HPDE6-E6E7 (cell line): ENCODE measurements around the gene TIPARP.
A peak's percentile ranks its signal among the peaks of the same experiment; 100 is the strongest.
"Not testable (repeated sequence)": the region's sequence is repeated elsewhere in the genome, so short reads cannot be mapped to it uniquely, and the experiment has no call there.

Source experiments
- DNase-seq: peaks from one replicate; pipeline ENCODE4 v3.0.0; 2011; ENCODE audit warnings: missing footprints; ENCODE audit errors: extremely low spot score

TIPARP gene

GRCh38 chr3:156649681-156650080 is 24.7 kb upstream of the TIPARP start:
- no peak for DNase-seq

DNA sequence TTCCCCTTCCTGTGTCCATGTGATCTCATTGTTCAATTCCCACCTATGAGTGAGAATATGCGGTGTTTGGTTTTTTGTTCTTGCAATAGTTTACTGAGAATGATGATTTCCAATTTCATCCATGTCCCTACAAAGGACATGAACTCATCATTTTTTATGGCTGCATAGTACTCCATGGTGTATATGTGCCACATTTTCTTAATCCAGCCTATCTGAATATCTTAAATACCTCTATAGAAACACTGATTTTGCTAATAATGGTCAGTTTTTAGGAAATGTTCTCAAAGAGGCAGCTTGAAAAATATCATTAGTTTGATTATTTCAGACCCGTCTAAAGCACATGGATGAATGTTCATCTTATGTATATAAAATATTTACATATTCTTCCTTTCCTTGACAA is 21.7 kb upstream of the TIPARP start:
- DNase-seq = not testable (repeated sequence)

DNA sequence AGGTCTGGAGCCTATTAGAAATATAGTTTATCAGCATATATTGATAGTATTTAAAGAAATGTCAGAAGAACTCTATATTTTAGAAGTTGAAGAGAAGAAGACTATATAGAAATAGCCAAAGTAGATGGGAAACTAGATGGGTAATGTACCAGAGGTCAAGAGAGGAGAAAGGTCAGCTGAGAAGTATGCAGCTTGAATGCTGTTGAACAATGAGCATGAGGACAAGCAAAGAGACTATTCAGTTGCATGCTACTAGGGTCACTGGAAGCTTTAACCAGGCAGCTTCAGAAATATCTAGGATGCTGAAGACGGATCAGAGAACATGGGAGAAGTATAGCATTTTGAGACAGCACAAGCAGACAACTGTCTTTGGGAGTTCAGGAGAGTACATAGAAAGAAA is 19.6 kb upstream of the TIPARP start:
- DNase-seq = no peak

DNA sequence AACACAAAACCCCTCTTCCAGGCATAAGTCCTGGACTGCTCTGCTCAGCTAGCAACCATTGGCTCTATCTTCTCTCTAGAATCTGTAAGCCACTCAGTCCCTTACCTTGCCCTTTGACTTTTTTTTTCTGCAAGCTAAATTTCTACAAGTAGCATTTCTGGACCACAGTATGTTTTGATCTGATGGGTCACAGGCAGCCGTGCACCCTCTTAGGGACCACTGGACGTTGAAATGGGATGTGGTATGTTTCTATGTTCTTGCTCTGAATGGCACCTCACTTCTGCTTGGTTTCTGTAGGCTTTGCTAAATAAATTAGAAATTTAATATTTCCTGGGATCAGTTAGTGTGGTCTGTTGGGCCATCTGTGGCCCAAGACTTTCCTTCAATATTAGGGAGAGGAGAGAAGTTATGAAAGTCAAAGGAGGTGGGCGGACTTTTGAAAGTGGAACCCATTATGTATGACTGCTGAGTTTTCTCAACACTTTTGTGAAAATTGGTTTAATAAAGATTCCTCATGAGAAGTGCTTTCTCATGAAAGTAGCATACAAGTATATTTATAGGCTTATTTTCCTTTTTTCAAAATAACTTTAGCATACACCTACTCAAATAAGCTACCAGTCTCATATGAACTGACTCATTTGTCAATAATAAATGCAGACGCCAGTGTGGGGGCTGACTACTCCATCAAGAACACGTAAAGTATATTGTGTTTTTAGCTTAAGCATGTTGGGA is 18.4 kb upstream of the TIPARP start:
- DNase-seq = no peak

DNA sequence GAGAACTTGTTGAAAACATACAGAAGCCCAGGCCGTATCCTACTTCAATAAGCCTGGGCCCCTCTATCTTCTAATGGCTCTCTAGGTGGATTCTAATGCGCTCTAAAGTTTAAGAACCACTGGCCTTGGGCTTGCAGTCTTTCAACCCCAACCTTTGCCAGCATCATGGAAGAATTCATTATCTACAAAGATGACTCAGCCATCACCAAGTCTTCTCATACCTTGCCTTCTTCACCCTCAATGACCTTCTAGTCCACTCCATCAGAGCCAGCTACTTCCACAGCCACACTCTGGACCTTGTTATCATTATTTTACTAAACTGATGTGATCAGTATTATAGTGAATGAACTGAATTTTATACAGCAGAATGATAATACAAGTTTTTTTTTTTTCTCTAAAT is 16.9 kb upstream of the TIPARP start:
- DNase-seq = no peak

DNA sequence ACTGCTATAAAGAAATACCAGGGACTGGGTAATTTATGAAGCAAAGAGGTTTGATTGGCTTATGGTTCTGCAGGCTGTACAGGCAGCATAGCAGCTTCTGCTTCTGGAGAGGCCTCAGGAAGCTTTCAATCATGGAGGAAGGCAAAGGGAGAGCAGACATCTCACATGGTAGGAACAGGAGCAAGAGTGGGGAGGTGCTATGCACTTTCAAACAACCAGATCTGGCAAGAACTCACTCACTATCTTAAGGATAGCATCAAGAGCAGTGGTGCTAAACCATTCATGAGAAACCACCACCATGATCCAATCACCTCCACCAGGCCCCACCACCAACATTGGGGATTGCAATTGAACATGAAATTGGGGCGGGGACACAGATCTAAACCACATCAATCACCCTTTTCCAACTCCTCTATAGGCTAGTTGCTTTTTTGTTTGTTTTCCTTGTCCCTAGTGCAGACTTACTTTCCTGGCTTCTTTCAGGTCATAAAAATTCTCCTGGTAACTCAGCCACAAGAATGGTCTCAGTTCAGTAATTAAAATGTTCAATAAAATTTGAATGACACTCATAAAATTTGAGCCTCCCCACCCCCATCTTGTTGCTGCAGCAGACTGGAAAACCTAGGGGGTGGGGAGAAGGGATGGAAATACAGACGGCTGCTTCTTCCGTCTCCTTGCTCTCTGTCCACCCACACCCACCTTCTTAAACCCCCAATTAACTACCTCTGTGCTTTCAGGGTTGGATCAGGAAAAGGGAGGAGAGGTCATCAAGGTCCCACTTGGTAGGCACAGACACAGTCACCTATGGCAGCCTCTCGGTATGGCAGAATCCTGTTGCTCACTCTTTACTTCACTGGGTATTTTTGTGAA is 16.3 kb upstream of the TIPARP start:
- DNase-seq = no peak

- no peak for DNase-seq
These were observed 15.7 kb upstream of the TIPARP start for GRCh38 chr3:156658732-156659090.

- no peak for DNase-seq
These were observed 15.1 kb upstream of the TIPARP start for GRCh38 chr3:156659260-156659659.

DNA sequence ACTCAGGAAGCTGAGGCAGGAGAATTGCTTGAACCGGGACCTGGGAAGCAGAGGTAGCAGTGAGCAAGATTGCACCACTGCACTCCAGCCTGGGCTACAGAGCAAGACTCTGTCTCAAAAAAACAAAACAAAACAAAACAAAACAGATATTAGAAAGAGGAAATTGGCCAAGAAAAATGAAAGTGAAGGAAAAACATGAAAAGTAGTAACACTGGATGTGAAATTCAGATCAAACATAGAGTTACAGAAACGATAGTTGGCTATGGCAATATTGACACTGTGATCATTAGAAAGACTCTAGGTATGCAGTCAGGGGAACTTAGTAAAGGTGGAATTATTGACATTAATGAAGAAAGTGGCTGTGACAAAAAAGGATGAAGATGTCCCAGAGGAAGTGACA is 13.2 kb upstream of the TIPARP start:
- no peak for DNase-seq

GRCh38 chr3:156664011-156664830 is 10.2 kb upstream of the TIPARP start:
- DNase-seq = no peak

GRCh38 chr3:156664831-156665178 is 9.6 kb upstream of the TIPARP start:
- DNase-seq = no peak

DNA sequence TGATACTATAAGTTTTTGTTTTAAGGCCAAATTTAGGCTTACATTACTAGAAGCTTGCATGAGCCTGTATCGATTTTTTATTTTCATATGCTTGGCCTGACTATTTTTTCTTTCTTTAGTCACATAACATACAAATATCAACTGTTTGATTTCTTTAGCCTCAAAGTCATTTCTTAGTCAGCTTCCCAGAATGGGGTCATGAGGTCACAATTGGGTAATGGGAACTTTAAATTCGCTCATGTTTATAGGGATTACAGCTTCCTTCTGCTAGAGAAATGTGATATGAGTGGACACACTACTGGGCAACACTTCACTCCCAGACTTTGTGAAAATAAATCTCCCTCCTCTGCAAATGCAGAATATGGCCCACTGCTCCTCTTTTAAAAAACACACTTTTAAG is 9.1 kb upstream of the TIPARP start:
- DNase-seq = no peak

DNA sequence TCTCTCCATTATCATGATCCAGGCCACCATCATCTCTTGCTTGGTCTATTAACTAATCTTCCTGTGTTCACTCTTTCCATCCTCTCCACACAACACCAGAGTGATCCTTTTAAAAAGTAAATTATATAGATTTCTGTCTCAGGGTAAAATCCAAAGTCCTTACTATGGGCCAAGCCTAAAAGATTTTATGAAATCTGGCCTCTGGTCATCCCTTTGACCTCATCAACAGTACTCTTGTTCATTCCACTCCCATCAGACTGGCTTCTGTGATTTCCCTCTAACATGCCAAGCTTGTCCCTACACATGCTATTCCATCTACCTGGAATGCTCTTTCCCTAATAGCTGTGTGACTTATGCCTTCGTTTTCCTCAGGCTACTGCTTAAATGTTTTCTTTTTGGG is 8.3 kb upstream of the TIPARP start:
- no peak for DNase-seq

DNA sequence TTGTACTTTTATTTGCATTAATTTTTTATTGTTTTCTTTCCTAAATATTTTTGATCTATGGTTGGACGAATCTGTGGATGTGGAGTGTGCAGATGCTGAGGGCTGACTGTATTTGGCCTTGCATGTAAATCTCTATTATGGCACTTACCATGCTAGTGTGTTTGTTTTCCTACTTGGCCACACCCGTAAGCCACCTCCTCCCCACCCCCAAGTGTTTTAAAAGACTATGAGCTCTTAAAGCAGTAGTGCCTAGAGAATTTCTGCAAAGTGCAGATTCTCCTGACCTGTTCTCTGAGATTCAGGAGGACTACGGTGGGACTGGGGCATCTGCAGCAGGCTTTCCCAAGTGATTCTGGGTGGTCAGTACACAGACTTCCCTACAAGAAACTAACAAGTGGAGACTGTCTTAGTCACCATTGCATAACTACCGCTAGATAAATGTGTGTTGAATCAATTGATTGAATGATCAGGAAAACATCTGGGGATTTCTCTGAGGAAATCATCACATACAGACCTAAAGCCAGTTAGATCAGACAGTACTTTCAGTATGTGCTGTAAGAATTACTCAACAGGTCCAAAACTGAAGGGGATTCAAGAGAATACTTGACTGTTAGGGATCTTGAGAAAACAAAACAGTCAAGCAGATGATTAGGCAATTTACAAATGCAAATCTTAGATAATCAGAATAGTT is 6.2 kb upstream of the TIPARP start:
- no peak for DNase-seq

DNA sequence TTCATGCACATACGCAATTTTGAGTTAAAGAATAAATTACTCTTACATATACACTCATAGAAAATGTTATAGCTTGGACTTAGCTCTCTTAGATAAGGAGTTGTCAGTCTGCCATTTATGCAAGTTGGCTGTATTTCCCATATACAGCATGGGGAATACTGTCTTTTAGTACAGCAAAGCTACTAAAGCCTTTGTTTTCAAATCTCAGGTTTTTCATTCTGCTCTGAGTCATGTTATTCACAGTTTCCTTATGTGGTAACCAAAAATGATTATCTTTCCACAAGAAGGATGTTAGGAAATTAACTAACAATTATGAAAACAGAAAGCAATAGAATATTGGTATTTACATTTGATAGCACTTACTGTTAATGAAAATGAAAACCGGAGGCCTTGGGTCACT is 4.3 kb upstream of the TIPARP start:
- DNase-seq = no peak

DNA sequence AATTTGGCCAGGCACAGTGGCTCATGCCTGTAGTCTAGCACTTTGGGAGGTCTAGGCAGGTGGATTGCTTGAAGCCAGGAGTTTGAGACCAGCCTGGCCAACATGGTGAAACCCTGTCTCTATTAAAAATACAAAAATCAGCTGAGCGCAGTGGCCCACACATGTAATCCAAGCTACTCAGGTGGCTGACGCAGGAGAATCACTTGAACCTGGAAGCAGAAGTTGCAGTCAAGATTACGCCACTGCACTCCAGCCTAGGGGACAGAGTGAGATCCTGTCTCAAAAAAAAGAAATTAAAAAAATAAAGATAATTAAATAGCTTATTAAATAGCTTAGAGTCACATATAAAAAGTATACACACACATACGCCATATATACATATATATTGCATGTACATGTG is 3.7 kb upstream of the TIPARP start:
- no peak for DNase-seq

GRCh38 chr3:156673732-156674045 is 701 bp upstream of the TIPARP start:
- DNase-seq = no peak

- DNase-seq = no peak
These were observed 780 bp downstream of the TIPARP start for GRCh38 chr3:156674911-156675829.

GRCh38 chr3:156675830-156676767 is 1.7 kb downstream of the TIPARP start:
- DNase-seq = peak; percentile 61
